ENCODE measurements around the gene SORBS2.

The SORBS2 gene

GRCh38 chr4:185726931-185727330 is 85.1 kb downstream of the SORBS2 start:
- TF ChIP-seq POU2F2 (IDR thresholded peaks at IDR 0.05; ENCODE audit: low read depth, low read length) (no peak), POLR2AphosphoS5 (IDR thresholded peaks at IDR 0.05; ENCODE audit: low read depth, low read length) (no peak), POLR2A (IDR thresholded peaks at IDR 0.05; ENCODE audit: low read depth, low read length) (no peak), PAX5 (IDR thresholded peaks at IDR 0.05; ENCODE audit: insufficient read depth, low read length, severe bottlenecking) (no peak), SPI1 (IDR thresholded peaks at IDR 0.05; ENCODE audit: low read depth, low read length) (no peak), TAF1 (IDR thresholded peaks at IDR 0.05; ENCODE audit: low read depth, low read length) (no peak)
- DNase-seq (ENCODE audit: insufficient read length, low spot score) (no peak), FAIRE-seq (no peak)

- TF ChIP-seq PAX5 (IDR thresholded peaks at IDR 0.05; ENCODE audit: insufficient read depth, low read length, severe bottlenecking) (no peak), POLR2AphosphoS5 (IDR thresholded peaks at IDR 0.05; ENCODE audit: low read depth, low read length) (no peak), POU2F2 (IDR thresholded peaks at IDR 0.05; ENCODE audit: low read depth, low read length) (no peak), SPI1 (IDR thresholded peaks at IDR 0.05; ENCODE audit: low read depth, low read length) (no peak)
- FAIRE-seq, result no peak
- no peak for DNase-seq (ENCODE audit: insufficient read length, low spot score)
Observed at GRCh38 chr4:185723631-185724260, 88.2 kb downstream of the SORBS2 start.

DNA sequence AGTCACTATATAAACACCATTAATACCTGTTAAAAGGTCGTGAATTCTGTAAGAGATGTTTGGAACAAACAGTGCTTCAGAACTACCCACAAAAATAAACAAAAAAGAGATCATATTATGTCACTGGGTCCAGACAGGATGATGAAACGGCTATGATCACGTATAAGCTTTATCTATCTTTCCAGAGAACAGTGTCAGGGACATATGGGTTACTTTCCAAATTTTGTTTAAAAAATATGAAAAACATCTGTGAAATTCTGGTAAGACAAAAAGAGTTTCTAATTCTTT is 90.0 kb downstream of the SORBS2 start:
- no peak for DNase-seq (ENCODE audit: insufficient read length, low spot score)
- no peak for FAIRE-seq
- no peak for TF ChIP-seq POLR2AphosphoS5 (IDR thresholded peaks at IDR 0.05; ENCODE audit: low read depth, low read length)
- no peak for TF ChIP-seq POU2F2 (IDR thresholded peaks at IDR 0.05; ENCODE audit: low read depth, low read length)
- TF ChIP-seq TAF1 (IDR thresholded peaks at IDR 0.05; ENCODE audit: low read depth, low read length), result no peak
- TF ChIP-seq POLR2A (IDR thresholded peaks at IDR 0.05; ENCODE audit: low read depth, low read length), result no peak
- TF ChIP-seq SPI1 (IDR thresholded peaks at IDR 0.05; ENCODE audit: low read depth, low read length), result no peak
- TF ChIP-seq PAX5 (IDR thresholded peaks at IDR 0.05; ENCODE audit: insufficient read depth, low read length, severe bottlenecking), result no peak

DNA sequence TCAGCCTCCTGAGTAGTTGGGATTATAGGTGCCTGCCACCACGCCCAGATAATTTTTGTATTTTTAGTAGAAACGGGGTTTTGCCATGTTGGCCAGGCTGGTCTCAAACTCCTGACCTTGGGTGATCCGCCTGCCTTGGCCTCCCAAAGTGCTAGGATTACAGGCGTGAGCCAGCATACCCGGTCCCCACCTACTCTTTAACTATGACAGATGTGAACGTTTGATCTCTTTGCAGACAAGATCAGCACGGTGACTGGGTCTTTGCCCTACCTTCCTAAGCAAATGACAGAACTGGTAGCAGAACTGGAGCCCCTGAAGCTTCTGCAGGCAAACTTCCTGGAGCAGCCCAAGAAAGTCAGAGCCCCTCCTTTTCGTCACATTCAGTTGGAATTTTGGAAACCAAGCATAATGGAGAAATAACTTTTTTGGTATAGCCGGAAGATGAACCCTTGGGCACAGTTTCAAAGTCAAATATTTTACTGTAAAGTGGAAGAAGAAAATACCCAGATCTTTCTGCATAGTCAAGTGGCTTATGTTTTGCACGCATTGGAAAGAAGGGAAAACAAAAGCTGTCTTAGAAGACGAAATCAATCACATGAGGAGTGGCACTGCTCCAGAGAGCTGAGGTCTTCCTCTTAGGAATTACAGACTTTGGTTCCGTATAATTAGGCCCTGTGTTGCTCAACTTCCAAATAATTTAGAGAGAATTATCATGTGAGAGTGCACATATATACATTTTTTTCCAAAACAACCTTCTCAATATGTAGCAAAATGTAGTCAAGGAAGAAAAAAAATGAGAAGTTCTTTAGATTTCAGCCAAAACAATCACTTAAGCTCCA is 90.6 kb downstream of the SORBS2 start:
- FAIRE-seq (no peak), DNase-seq (ENCODE audit: insufficient read length, low spot score) (no peak)
- TF ChIP-seq TAF1 (IDR thresholded peaks at IDR 0.05; ENCODE audit: low read depth, low read length), result no peak
- TF ChIP-seq POU2F2 (IDR thresholded peaks at IDR 0.05; ENCODE audit: low read depth, low read length), result no peak
- no peak for TF ChIP-seq SPI1 (IDR thresholded peaks at IDR 0.05; ENCODE audit: low read depth, low read length)

GRCh38 chr4:185719500-185719858 is 92.5 kb downstream of the SORBS2 start:
- FAIRE-seq, result no peak
- TF ChIP-seq TAF1 (IDR thresholded peaks at IDR 0.05; ENCODE audit: low read depth, low read length) (no peak), SPI1 (IDR thresholded peaks at IDR 0.05; ENCODE audit: low read depth, low read length) (no peak), POLR2AphosphoS5 (IDR thresholded peaks at IDR 0.05; ENCODE audit: low read depth, low read length) (no peak), PAX5 (IDR thresholded peaks at IDR 0.05; ENCODE audit: insufficient read depth, low read length, severe bottlenecking) (no peak), POU2F2 (IDR thresholded peaks at IDR 0.05; ENCODE audit: low read depth, low read length) (no peak), POLR2A (IDR thresholded peaks at IDR 0.05; ENCODE audit: low read depth, low read length) (no peak)
- DNase-seq (ENCODE audit: insufficient read length, low spot score), result no peak

GRCh38 chr4:185718578-185719499 is 93.2 kb downstream of the SORBS2 start:
- TF ChIP-seq TAF1 (IDR thresholded peaks at IDR 0.05; ENCODE audit: low read depth, low read length) (no peak), POLR2A (IDR thresholded peaks at IDR 0.05; ENCODE audit: low read depth, low read length) (no peak), POLR2AphosphoS5 (IDR thresholded peaks at IDR 0.05; ENCODE audit: low read depth, low read length) (no peak), PAX5 (IDR thresholded peaks at IDR 0.05; ENCODE audit: insufficient read depth, low read length, severe bottlenecking) (no peak), SPI1 (IDR thresholded peaks at IDR 0.05; ENCODE audit: low read depth, low read length) (no peak), POU2F2 (IDR thresholded peaks at IDR 0.05; ENCODE audit: low read depth, low read length) (no peak)
- FAIRE-seq (no peak), DNase-seq (ENCODE audit: insufficient read length, low spot score) (no peak)

GRCh38 chr4:185717377-185717741 is 94.6 kb downstream of the SORBS2 start:
- TF ChIP-seq POLR2A (IDR thresholded peaks at IDR 0.05; ENCODE audit: low read depth, low read length), result no peak
- TF ChIP-seq POLR2AphosphoS5 (IDR thresholded peaks at IDR 0.05; ENCODE audit: low read depth, low read length), result no peak
- TF ChIP-seq POU2F2 (IDR thresholded peaks at IDR 0.05; ENCODE audit: low read depth, low read length), result no peak
- TF ChIP-seq SPI1 (IDR thresholded peaks at IDR 0.05; ENCODE audit: low read depth, low read length), result no peak
- no peak for TF ChIP-seq TAF1 (IDR thresholded peaks at IDR 0.05; ENCODE audit: low read depth, low read length)
- no peak for TF ChIP-seq PAX5 (IDR thresholded peaks at IDR 0.05; ENCODE audit: insufficient read depth, low read length, severe bottlenecking)
- FAIRE-seq (no peak), DNase-seq (ENCODE audit: insufficient read length, low spot score) (no peak)

- DNase-seq (ENCODE audit: insufficient read length, low spot score) (no peak), FAIRE-seq (no peak)
- no peak for TF ChIP-seq POU2F2 (IDR thresholded peaks at IDR 0.05; ENCODE audit: low read depth, low read length)
- no peak for TF ChIP-seq PAX5 (IDR thresholded peaks at IDR 0.05; ENCODE audit: insufficient read depth, low read length, severe bottlenecking)
- no peak for TF ChIP-seq POLR2AphosphoS5 (IDR thresholded peaks at IDR 0.05; ENCODE audit: low read depth, low read length)
- TF ChIP-seq POLR2A (IDR thresholded peaks at IDR 0.05; ENCODE audit: low read depth, low read length), result no peak
- TF ChIP-seq SPI1 (IDR thresholded peaks at IDR 0.05; ENCODE audit: low read depth, low read length), result no peak
- no peak for TF ChIP-seq TAF1 (IDR thresholded peaks at IDR 0.05; ENCODE audit: low read depth, low read length)
Observed at GRCh38 chr4:185716577-185717376, 95.2 kb downstream of the SORBS2 start.

Measured in GM12891 (cell line).